ENCODE measurements around the gene MUSTN1.

Gene MUSTN1

GRCh38 chr3:52834871-52835501 is at the start of gene MUSTN1:
MUSTN1 (minus strand) TSS chr3:52835019; CDS start chr3:52834948, 71 bp downstream.
- peak; percentile 30 for DNase-seq (ENCODE audit: low read depth, low spot score)

GRCh38 chr3:52882377-52882776 is 47.6 kb upstream of the MUSTN1 start:
- no peak for DNase-seq (ENCODE audit: low read depth, low spot score)

GRCh38 chr3:52881871-52882270 is 47.1 kb upstream of the MUSTN1 start:
- DNase-seq (ENCODE audit: low read depth, low spot score): no peak

- no peak for DNase-seq (ENCODE audit: low read depth, low spot score)
Measured at GRCh38 chr3:52880474-52880873, 45.7 kb upstream of the MUSTN1 start.

DNA sequence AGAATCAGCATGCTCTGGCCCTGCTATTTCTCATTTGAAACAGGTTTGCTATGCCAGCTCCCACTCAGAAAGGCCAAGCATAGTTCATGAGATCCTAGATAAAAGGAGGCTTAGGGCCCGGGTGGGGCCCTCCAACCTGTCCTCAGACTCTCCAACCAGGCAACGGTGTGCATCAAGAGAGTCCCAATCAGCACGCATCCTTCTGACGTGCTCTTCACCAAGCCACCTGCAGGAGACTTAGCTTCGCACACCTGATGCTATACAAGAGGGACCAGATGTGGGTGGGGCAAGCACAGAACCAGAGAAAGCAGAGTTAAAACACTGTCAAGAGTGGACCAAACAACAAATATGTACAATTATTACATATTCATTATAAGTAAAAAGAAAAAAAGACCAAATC is 45.2 kb upstream of the MUSTN1 start:
- DNase-seq (ENCODE audit: low read depth, low spot score): no peak

DNA sequence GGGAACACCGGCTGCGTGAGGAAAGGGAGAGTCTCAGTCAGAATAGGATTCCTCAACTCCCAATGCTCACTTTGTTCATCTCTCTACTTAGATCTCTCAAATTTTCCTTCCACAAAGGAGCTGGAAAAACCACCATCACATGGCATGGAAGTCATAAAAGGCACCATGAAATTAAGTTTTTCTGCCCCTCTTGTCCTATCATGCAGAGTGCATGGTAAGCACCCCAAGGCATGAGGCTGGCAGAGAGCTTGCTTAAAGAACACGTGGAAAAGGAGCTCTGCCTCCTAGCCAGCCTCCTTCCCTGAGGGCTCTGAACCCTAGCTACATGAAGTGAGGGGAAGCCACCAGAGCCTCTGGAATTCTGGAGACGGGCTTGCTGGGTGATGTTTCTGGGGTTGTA is 44.8 kb upstream of the MUSTN1 start:
- no peak for DNase-seq (ENCODE audit: low read depth, low spot score)

DNA sequence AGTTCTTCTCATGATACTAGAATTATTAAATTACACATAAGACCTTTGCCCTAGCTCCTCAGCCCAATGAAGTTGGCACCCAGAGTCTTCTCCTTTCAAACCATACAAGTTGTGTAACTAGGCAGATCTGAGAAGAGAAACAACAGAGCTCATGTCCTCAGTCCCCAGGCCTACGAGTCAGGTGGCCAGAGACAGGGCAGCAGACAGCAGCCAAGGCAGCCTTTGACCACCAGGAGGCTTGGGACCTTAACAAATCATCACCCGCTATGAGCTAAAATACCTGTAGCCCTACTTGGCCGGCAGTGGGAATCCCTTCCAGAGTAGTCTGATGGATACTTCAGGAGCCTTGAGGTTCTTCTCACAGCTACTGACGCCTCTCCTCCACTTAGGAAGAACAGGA is 44.3 kb upstream of the MUSTN1 start:
- no peak for DNase-seq (ENCODE audit: low read depth, low spot score)

DNA sequence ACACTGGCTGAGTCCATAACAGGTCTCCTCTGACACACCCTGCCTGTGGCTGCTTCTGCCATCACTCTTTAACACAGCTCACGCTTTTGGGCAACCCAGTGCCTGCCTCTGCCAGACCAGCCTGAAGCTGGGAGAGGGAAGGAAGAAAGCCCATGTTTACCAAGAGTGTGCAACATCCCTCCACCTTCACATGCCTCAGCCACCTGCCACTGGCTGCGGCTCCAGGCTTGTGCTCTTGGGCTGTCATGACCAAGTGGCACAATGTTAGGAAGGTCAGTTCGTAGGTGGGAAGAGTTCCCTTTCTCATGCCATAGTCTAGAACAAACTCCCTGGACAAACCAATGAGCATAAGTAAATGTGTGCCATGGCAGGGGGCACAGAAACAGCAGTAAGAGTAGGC is 42.3 kb upstream of the MUSTN1 start:
- no peak for DNase-seq (ENCODE audit: low read depth, low spot score)

DNA sequence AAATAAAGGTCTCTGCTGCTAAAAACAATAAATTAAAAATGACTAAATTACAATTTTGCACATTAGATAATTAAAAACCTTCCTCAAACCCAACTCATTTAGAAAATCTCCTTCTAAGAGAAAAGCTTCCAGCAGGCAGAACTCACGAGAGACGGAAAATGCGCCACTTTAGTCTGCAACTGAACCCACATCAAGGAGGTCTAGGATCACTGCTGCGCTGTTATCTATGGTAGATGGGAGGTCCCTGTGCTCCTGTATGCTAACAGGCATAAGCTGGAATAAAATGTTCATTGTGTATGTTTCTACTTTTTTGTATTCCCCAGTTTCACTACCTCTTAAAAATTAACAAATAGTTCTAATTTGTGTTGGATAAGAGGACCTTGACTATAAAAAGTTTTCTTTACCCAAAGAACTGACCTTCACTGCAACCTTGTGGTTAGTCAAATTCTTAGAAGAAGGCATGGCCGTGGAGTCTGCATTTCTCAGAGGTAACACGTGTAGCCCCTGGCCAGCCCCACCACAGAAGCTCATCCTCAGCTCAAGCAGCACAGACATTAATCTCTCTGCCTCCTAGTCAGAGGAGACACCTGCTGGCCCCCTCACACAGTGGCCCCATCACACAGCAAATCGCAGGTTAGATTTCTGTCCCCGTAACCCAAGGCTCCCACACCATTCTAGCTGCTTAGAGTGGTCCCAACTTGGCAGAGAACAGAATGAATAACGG is 40.2 kb upstream of the MUSTN1 start:
- no peak for DNase-seq (ENCODE audit: low read depth, low spot score)

DNA sequence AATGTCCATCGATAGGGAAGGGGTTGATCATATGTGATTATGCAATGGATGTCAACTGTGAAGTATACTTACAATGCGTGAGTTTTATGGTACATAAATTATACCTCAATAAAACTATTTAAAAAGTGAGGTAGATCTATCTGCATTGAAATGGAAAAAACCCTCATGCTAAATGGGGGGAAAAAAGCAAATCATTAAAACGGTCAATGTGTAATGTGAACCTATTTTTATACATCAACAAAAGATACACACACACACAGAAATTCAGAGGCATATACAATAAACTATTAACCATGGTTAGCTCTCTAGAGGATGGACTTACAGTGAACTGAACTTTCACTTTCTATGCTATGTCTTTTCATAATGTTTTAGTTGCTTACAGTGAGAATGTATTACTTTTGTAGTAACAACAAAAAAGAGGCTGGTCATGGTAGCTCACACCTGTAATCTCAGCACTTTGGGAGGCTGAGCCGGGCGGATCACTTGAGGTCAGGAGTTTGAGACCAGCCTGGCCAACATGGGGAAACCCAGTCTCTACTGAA is 39.4 kb upstream of the MUSTN1 start:
- DNase-seq (ENCODE audit: low read depth, low spot score): no peak

DNA sequence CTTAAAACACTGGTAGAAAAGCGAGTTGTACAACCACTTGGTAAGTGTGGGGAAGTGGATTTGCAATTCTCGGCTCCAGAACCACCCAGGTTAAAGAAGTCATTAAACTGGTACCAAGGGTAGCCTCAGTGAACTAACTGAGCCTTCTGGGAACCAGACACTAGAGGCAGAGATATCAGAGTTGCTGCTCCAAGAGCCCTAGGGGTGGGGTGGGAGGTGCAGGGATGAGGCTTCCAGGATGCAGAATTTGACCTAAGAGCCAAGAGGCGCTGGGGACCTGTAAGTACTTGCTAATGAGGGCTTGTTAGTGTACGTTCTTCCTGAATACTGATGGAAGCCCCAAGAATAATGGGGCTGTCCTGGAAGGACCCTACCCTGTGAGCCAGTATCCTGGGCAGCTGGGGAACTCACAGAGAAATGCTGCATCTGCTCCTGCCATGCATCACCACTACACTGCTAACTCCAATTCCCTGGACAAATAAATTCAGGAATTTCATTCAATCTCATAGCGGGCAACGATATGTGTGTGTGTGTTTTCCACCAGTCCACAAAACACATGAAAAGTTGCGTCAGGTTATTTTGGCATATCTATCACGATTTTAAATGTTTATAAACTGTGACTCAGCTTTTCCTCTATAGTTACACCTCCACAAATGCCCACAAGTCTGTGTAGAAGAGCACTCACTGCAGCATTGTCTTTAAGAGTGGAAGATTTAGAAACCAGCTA is 38.8 kb upstream of the MUSTN1 start:
- DNase-seq (ENCODE audit: low read depth, low spot score): peak; percentile 44

GRCh38 chr3:52872245-52872644 is 37.4 kb upstream of the MUSTN1 start:
- no peak for DNase-seq (ENCODE audit: low read depth, low spot score)

DNA sequence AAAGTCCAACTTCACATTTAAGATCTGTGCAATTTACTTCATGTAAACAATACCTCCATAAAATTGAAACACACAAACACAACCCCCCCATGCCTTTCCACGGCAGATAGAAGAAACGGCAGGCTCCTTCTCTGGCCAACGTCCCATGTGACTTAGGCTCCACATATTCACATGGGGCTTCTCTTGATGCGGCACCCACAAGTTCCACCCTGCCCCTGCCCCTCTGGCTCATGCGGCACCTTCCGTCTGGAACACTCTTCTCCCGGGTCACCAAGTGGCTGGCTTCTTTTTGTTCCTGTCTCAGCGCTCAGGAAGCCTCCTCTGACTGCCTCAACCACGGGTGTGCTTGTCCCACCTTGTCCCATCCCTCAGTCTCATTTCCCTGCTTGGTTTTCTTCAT is 36.9 kb upstream of the MUSTN1 start:
- DNase-seq (ENCODE audit: low read depth, low spot score): no peak

DNA sequence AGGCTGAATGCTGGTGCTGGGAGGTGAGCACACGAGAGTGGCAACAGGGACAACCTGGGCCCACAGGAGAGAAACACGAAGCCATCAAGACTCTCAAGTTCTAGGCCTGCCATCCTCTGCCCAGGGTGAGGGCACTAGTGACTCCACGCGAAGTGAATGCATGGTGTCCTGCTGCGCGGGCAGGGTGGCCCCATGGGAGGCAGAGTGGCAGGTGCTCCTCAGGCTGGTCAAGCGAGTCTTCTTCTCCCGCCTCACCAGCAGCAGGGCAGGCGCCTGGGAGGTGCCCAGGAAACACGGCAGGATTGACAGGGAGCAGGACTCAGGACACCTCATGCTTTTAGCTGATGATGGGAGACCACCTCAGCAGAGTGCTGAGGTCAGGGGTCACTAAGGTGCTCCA is 35.7 kb upstream of the MUSTN1 start:
- DNase-seq (ENCODE audit: low read depth, low spot score): no peak

GRCh38 chr3:52866427-52866826 is 31.6 kb upstream of the MUSTN1 start:
- no peak for DNase-seq (ENCODE audit: low read depth, low spot score)

DNA sequence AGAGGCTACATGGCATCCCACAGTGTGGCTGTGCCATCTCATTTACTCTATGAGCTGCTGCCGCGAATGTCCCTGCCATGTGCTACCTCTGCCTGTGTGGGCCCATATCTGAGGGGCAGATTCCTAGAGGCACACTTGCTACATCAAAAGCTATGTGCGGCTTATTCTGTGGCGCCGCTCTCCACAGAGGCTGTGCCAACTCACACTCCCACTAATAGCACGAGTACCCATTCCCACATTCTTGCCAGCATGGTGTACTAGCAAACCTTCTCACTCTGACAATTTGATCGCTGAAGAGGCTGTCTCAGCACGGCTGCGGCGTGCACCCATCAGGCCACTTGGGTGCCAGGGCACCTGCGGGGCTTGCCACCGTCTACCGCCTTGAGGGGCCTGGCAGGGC is 31.2 kb upstream of the MUSTN1 start:
- DNase-seq (ENCODE audit: low read depth, low spot score): no peak

DNA sequence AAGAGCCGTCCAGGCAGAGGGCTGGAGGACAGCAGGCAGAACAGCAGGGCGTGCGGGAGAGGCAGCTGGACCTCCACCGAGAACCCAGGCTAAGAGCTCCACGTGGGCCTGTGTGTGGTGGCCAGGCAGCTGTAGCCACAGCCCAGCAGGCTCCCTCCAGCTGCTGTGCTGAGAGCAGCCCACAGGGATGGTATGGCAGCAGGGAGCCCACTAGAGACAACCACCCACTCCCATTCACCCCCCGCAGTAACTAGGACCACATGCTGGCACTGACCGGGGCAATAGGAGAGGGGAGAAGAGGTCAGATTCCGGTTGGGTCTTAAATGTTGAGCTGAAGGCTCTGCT is 25.6 kb upstream of the MUSTN1 start:
- no peak for DNase-seq (ENCODE audit: low read depth, low spot score)

DNA sequence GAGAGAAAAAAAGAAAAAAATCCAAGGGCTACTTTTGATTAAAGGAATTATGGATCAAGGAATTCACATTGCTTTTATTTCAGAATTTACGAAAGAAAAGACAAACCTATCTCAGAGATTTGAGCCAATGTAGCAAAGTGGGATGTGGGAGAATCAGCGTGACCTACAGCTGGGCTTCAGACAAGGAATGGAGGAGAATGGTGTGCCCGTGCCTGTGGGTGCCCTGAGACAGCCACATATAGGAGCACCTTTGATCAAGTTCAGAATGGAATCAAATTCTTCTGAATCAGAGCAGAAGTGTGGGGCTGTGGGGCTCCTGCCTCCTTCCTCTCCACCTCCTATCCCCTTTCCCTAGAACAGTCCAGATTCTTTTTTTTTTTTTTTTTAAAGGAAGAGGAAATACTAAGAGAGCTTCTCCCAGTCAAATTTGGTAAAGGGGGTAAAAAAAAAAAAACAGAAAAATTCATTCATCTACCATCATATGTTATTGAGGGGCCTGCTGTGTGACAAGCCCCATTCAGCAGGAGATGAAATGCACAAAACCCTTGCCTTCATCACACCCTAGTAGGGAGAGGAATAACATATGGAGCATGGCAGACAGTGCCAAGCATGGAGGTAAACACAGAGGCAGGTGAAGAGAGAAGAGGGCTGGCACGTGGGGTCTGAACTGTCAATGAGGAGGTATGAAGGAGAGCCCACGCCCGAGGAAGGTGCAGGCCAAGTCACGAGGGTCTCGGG is 25.0 kb upstream of the MUSTN1 start:
- no peak for DNase-seq (ENCODE audit: low read depth, low spot score)

DNA sequence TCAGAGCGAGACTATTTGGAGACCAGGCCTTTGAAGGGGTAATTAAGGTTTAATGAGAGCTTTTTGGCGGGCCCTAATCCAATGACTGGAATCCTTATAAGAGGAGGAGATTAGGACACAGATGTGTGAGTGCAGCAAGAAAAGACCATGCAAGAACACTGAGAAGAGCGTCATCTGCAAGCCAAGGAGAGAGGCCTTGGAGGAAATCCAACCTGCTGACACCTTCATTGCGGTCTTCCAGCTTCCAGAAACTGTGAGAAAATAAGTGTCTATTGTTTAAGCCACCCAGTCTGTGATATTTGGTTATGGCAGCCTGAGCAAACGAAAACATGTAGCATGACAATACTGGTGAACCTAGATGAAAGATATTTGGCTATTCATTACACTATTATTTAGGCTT is 23.0 kb upstream of the MUSTN1 start:
- no peak for DNase-seq (ENCODE audit: low read depth, low spot score)

DNA sequence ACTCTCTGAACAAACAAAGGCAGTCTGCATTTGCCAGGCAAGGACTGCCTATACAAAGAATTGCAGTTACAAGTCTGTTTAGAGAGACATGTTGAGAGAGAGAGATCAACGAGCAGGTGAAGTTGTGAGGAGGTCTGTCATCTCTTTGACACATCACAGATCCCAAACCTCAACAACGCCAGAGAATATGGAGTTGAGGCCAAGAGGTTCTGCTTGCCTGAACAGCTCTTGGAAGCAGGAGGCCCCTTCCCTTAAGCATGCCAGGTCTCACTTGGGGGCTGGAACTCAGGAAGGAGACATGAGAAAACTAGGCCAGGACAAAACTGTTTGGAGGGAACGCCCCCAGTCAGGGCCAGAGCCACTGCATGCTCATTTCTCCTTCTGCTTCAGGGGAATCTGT is 22.3 kb upstream of the MUSTN1 start:
- DNase-seq (ENCODE audit: low read depth, low spot score): no peak

DNA sequence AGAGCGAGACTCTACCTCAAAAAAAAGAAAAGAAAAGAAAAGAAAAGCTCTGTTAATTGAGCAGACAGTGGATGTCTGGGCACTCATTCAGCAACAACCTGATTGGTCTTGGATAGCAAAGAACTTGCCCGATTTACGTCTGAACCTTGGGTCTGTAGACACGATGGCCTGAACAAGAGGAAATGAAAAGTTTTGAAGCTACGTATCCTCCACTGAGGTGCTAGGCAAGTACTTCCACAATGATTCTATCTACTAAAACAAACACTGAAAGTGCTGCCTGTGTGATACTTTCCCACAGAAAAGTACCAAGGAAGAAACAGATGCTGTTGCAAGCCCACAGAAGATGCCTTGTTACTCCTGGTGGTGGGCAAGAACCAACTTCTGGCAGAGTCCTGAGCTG is 21.8 kb upstream of the MUSTN1 start:
- no peak for DNase-seq (ENCODE audit: low read depth, low spot score)

- DNase-seq (ENCODE audit: low read depth, low spot score): peak; percentile 18
Measured at GRCh38 chr3:52854013-52854412, 19.2 kb upstream of the MUSTN1 start.
